Testis (tissue), 2 donors: ENCODE measurements around the gene ZNF485.

Experiments
- CTCF ChIP-seq, 3 experiments: fragments of 450-650 bp in 2 of 3; fragments of 200-600 bp in 1 of 3; sonication (generic) in 1 of 3; IDR thresholded peaks; one replicate each; pipeline ENCODE4 v1.5.1; 2016 to 2019; ENCODE audit warnings: antibody characterized with exemption in 3 of 3, mild to moderate bottlenecking in 2 of 3, moderate library complexity in 1 of 3
- POLR2A ChIP-seq: fragments of 450-650 bp; IDR thresholded peaks from one replicate; pipeline ENCODE4 v1.6.1; 2017; ENCODE audit warnings: antibody characterized with exemption, mild to moderate bottlenecking, moderate library complexity

- TF ChIP-seq CTCF (IDR thresholded peaks at IDR 0.05): no peak
- TF ChIP-seq POLR2A: no peak
Measured at GRCh38 chr10:43653746-43654145, 47.5 kb downstream of the ZNF485 start.
